Transverse colon (tissue), 4 donors: ENCODE measurements around the gene CLEC5A. TPM values are rescaled to one million over a fixed set of nuclear protein-coding genes. Genes with fewer than 3 reads are reported as not detected.

Experiments used
- DNase-seq: peaks from one replicate; pipeline ENCODE4 v3.0.0-alpha.2; 2019
- H3K27ac ChIP-seq, 4 donors: fragments of 200-600 bp; sonication (generic); 2 replicates each; pipeline ENCODE4 v1.5.1; 2016 to 2018; ENCODE audit warnings: inconsistent platforms in 4 of 4
- H3K27me3 ChIP-seq: fragments of 200-600 bp; sonication (generic); 2 replicates; pipeline ENCODE4 v1.5.1; 2017; ENCODE audit warnings: inconsistent platforms
- H3K36me3 ChIP-seq, 4 donors: fragments of 200-600 bp; sonication (generic); 2 replicates each; pipeline ENCODE4 v1.5.1; 2017 to 2019; ENCODE audit warnings: inconsistent platforms in 4 of 4
- H3K4me1 ChIP-seq, 4 donors: fragments of 200-600 bp; sonication (generic); 2 replicates each; pipeline ENCODE4 v1.5.1; 2017 to 2020; ENCODE audit warnings: inconsistent platforms in 4 of 4
- H3K4me3 ChIP-seq, 4 donors: fragments of 200-600 bp; sonication (generic); 1 replicate in 1 of 4; 2 replicates in 3 of 4; pipeline versions ENCODE4 v1.5.1 to v1.6.1; 2017 to 2019; ENCODE audit warnings: inconsistent platforms in 4 of 4
- H3K9me3 ChIP-seq, 2 donors: fragments of 200-600 bp; sonication (generic); 2 replicates each; pipeline ENCODE4 v1.5.1; 2017 to 2019; ENCODE audit warnings: inconsistent platforms in 2 of 2
- CTCF ChIP-seq, 5 experiments: fragments of 200-600 bp in 3 of 5; fragments of 450-650 bp in 2 of 5; sonication (generic) in 3 of 5; IDR thresholded peaks; 1 replicate in 2 of 5; 2 replicates in 3 of 5; pipeline ENCODE4 v1.5.1; 2016 to 2017; ENCODE audit warnings: antibody characterized with exemption in 5 of 5, inconsistent platforms in 3 of 5, mild to moderate bottlenecking in 2 of 5, moderate library complexity in 1 of 5
- EP300 ChIP-seq: sonication (generic); formaldehyde crosslinking; IDR thresholded peaks from one replicate; pipeline ENCODE4 v1.6.1; 2017; ENCODE audit warnings: antibody characterized with exemption, low read depth
- POLR2A ChIP-seq: fragments of 450-650 bp; IDR thresholded peaks from one replicate; pipeline ENCODE4 v1.6.1; 2016; ENCODE audit warnings: antibody characterized with exemption, mild to moderate bottlenecking, moderate library complexity
- POLR2AphosphoS5 ChIP-seq, 3 donors: sonication (generic); formaldehyde crosslinking; IDR thresholded peaks; one replicate each; pipeline ENCODE4 v1.6.1; 2016; ENCODE audit warnings: antibody characterized with exemption in 3 of 3
- WGBS, 2 donors: methylation state at CpG; one replicate each; pipeline ENCODE4 v1.1.5; 2018; ENCODE audit warnings: low coverage in 1 of 2; 5-methylcytosine and 5-hydroxymethylcytosine counted together
- in situ Hi-C, 4 donors: fragments of 200-750 bp; cut with MboI; loops; one replicate each; pipeline versions ENCODE4 v1.15.0 to v1.15.1; 2017; ENCODE audit warnings: low sequenced_read_pairs in 3 of 4, low pct_ligation_motif_present in 1 of 4, low pct_unique_long_range_greater_than_20kb in 1 of 4
- intact Hi-C: fragments of 100-400 bp; cut with DNase I; formaldehyde crosslinking; loops from one replicate; pipeline ENCODE4 v1.15.1; 2023; ENCODE audit warnings: low total_unique reads
- total RNA-seq, 4 donors: library from RNA; depleted of rRNA; stranded (reverse); fragments of >200 nt; gene quantifications; one replicate each; pipeline ENCODE4 v1.1.0, GENCODE V29; 2016

The CLEC5A gene
- total RNA-seq, 4 donors from 2014 or later, result 0.48 TPM; not detected in 3

- in situ Hi-C loops, result loop anchor here in 3 of 4 donors (10.0 to 25.0 kb wide), 2 partner anchors 211 to 214 kb away; no protein-coding TSS in a partner anchor
- H3K4me3 ChIP-seq, result no peak within 1 kb of the TSS
- no peak for TF ChIP-seq POLR2A
- TF ChIP-seq EP300, result no peak
- no peak for TF ChIP-seq CTCF (IDR thresholded peaks at IDR 0.05)
- no peak for TF ChIP-seq POLR2AphosphoS5 (IDR thresholded peaks at IDR 0.05)
- DNase-seq, result no peak
- H3K36me3 ChIP-seq, result no peaks in the 10 kb centered on the region
- H3K9me3 ChIP-seq, result no peaks in the 10 kb centered on the region
- intact Hi-C loops, result no loop called here
- 85% methylated on average over 7 of the region's 7 CpGs; no CpG with 5 or more reads in 1 of the 2 donors for WGBS, 2 donors
- H3K27ac ChIP-seq, result no peak within 1 kb of the TSS
- H3K4me1 ChIP-seq, result peaks cover 0 to 6% (median 0%) of the 10 kb centered on the region in 4 donors
- H3K27me3 ChIP-seq, result no peaks in the 10 kb centered on the region
These were observed 26.9 kb upstream of the CLEC5A start, which contains the start of gene TAS2R38 for GRCh38 chr7:141973673-141974072. Gene TAS2R38, minus strand, starts transcription at chr7:141973773. Its CDS starts 84 bp downstream, at chr7:141973689.

GRCh38 chr7:141960687-141961422, 14.1 kb upstream of the CLEC5A start:
- Histone ChIP-seq H3K4me1 (no peaks in the 10 kb centered on the region), H3K4me3 (no peak overlapping the region), H3K36me3 (no peaks in the 10 kb centered on the region), H3K27me3 (no peaks in the 10 kb centered on the region), H3K27ac (no peak overlapping the region), H3K9me3 (no peaks in the 10 kb centered on the region)
- TF ChIP-seq POLR2AphosphoS5 (IDR thresholded peaks at IDR 0.05), result no peak
- no peak for TF ChIP-seq CTCF (IDR thresholded peaks at IDR 0.05)
- no peak for TF ChIP-seq EP300
- no peak for TF ChIP-seq POLR2A
- DNase-seq, result no peak
- in situ Hi-C loops, result loop anchor here in 1 of 4 donors (25.0 kb wide), 1 partner anchor 226 kb away; no protein-coding TSS in a partner anchor
- 85 to 88% methylated on average over 3 of the region's 3 CpGs for WGBS, 2 donors
- intact Hi-C loops, result no loop called here

- H3K27ac ChIP-seq, result no peak overlapping the region
- WGBS, 2 donors, result 38 to 39% methylated on average over 3 of the region's 3 CpGs
- DNase-seq, result no peak
- in situ Hi-C loops, result loop anchor here in 1 of 4 donors (25.0 kb wide), 1 partner anchor 231 kb away; no protein-coding TSS in a partner anchor
- no peaks in the 10 kb centered on the region for H3K4me1 ChIP-seq
- TF ChIP-seq POLR2AphosphoS5 (IDR thresholded peaks at IDR 0.05) (no peak), CTCF (IDR thresholded peaks at IDR 0.05) (no peak), POLR2A (no peak), EP300 (no peak)
- no peak overlapping the region for H3K4me3 ChIP-seq
- intact Hi-C loops, result no loop called here
- H3K9me3 ChIP-seq, result no peaks in the 10 kb centered on the region
- no peaks in the 10 kb centered on the region for H3K27me3 ChIP-seq
- H3K36me3 ChIP-seq, result no peaks in the 10 kb centered on the region
These were observed 9.3 kb upstream of the CLEC5A start for GRCh38 chr7:141956084-141956483.

GRCh38 chr7:141954334-141954733, 7.6 kb upstream of the CLEC5A start:
- no peak for DNase-seq
- intact Hi-C loops, result no loop called here
- Histone ChIP-seq H3K9me3 (no peaks in the 10 kb centered on the region), H3K4me1 (no peaks in the 10 kb centered on the region), H3K27me3 (no peaks in the 10 kb centered on the region), H3K27ac (no peak overlapping the region), H3K4me3 (no peak overlapping the region), H3K36me3 (no peaks in the 10 kb centered on the region)
- 88% methylated on average over 1 of the region's 1 CpG; no CpG with 5 or more reads in 1 of the 2 donors for WGBS, 2 donors
- in situ Hi-C loops, result loop anchor here in 1 of 4 donors (25.0 kb wide), 1 partner anchor 233 kb away; no protein-coding TSS in a partner anchor
- no peak for TF ChIP-seq EP300
- no peak for TF ChIP-seq POLR2AphosphoS5 (IDR thresholded peaks at IDR 0.05)
- no peak for TF ChIP-seq POLR2A
- TF ChIP-seq CTCF (IDR thresholded peaks at IDR 0.05), result no peak
